Measurements from ENCODE around the gene EPHA8. TPM values are rescaled to one million over a fixed set of nuclear protein-coding genes. Genes with fewer than 3 reads are reported as not detected.

Gene EPHA8
- total RNA-seq, 2 donors from 2014 or later, result not detected

DNA sequence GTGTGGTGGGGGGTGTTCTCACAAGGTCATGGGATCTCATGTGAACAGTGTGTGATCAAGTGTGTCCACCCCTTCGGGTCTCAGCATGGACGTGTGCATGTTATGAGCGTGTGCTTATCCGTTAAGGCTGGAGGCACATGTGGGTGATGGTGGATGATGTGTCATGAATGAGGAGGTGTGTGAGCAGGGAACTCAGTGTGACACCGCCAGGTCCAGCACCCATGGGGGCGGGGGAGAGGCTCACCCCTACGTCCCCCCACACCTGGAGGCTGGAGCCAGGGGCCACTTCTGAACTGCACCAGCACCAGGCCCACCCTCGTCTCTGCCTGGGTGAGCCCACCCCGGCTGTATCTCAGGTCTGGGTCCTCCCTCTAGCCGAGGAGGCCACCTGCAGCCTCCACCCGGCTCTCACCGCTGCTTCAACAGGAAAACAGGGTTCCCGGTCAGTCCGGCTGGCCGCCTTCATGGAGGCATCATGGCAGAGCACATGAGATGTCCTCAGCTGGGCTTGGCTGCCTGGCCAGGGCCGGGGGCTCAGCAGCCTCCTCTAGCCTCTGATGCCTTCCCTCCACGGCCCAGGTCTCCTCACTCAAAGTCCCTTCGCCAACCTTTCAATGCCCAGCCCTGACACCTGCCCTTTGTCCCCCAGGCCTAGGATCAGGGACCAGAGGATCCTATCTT lies 38.9 kb downstream of the EPHA8 start:
- intact Hi-C loops (cut with DNase I, micrococcal nuclease), result no loop called here
- DNase-seq (no peak), ATAC-seq (no peak)

- no peak for DNase-seq
- intact Hi-C loops (cut with DNase I, micrococcal nuclease), result no loop called here
- ATAC-seq, result no peak
Observed at GRCh38 chr1:22606161-22606560, 42.9 kb downstream of the EPHA8 start.

- ATAC-seq, result no peak
- intact Hi-C loops (cut with DNase I, micrococcal nuclease), result no loop called here
- DNase-seq, result no peak
Observed at GRCh38 chr1:22607154-22607553, 43.9 kb downstream of the EPHA8 start.

- ATAC-seq, result no peak
- intact Hi-C loops (cut with DNase I, micrococcal nuclease), result no loop called here
- DNase-seq, result no peak
Observed at GRCh38 chr1:22608361-22608760, 45.1 kb downstream of the EPHA8 start.

DNA sequence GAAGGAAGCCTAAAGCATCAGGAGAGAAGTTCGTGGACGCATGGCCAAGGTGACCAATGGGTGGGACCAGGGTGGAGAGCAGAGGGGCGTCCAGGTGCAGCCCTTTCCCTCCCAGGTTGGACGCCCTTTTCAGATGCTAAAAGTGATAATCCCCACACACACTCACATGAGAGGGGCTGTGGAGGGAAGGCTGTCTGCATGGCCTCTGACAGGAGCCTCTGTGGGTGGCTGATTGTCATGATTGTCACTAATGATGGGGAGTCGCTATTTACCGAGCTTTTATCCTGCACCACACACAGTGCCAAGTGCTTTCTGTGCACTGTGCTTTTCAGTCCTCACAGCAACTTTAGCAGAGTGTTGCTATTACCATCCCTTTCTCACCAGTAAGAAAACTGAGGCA lies 46.0 kb downstream of the EPHA8 start:
- ATAC-seq (no peak), DNase-seq (no peak)
- intact Hi-C loops (cut with DNase I, micrococcal nuclease), result no loop called here

GRCh38 chr1:22611530-22611947 lies 48.2 kb downstream of the EPHA8 start:
- DNase-seq (peak in 1 of 2 donors; percentile 62), ATAC-seq (no peak)
- intact Hi-C loops (cut with DNase I, micrococcal nuclease), result no loop called here

DNA sequence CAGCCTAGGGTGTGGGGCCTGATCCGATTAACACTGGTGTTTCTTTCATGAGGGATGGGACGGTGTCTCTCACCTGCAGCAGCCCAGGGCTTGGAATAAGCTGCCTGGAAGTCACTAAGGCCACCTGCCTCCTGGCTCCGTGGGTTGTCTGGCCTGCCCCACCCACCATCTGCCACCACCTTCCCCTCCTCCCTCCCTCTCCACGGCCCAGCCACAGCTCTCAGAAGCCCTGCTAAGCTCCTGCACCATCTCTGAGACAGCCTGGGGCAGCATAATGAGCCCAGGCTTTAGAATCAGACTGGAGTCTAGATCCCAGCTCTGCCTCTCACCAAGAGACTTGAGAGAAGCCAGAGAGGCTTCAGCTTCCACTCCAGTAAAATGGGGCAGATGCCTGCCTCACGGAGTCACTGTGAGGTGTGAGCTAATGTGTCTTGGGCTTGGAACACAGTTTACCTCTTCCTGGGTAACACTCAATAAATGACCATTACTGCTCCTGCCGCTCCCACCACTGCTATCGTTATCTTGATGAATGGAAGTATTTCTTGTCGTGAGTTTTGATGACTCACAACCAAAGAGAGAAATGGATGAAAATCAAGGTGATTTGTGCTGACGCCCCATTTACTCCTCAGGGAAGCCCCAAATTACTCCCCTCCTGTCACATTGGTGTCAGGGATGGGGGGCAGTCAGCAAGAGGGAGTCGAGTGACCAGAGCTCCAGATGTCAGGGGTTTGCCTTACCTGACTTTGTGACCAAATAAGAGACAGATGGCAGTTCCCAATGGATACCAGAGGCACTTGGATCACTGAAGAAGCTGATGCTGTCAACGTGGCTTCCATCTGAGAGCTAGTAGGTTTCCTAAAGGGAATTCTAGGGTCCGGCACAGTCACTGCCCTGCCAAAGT lies 49.6 kb downstream of the EPHA8 start:
- ATAC-seq (no peak), DNase-seq (no peak)
- intact Hi-C loops (cut with DNase I, micrococcal nuclease), result no loop called here

- intact Hi-C loops (cut with DNase I, micrococcal nuclease), result no loop called here
Observed at GRCh38 chr1:22613572-22613918, 50.3 kb downstream of the EPHA8 start.

GRCh38 chr1:22613951-22614350 lies 50.7 kb downstream of the EPHA8 start:
- ATAC-seq (no peak), DNase-seq (no peak)
- intact Hi-C loops (cut with DNase I, micrococcal nuclease), result no loop called here

More at GRCh38 chr1:22613572-22613918, 50.3 kb downstream of the EPHA8 start:
- DNase-seq (no peak), ATAC-seq (no peak)

DNA sequence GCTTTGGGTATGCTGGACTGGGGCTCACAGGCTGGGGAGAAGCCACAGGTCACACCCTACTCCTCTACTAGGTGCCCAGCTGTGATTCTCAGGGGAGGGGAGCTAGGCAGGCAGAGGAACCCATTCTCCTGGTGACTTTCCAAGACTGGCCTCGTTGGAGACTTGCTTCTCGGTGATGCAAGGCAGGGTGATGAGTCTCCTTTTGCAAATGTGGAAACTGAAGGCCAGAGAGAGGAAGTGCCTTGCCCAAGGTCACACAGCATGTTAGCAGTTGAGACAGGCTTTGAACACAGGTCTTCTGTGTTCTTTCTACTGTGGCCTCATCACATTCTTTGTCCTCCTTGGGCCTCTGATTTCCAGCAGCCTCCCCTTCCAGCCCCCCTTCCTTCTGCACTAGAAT lies 52.6 kb downstream of the EPHA8 start:
- DNase-seq (no peak), ATAC-seq (no peak)
- intact Hi-C loops (cut with DNase I, micrococcal nuclease), result no loop called here

GRCh38 chr1:22616571-22616970 lies 53.3 kb downstream of the EPHA8 start:
- DNase-seq (no peak), ATAC-seq (no peak)
- intact Hi-C loops (cut with DNase I, micrococcal nuclease), result no loop called here

DNA sequence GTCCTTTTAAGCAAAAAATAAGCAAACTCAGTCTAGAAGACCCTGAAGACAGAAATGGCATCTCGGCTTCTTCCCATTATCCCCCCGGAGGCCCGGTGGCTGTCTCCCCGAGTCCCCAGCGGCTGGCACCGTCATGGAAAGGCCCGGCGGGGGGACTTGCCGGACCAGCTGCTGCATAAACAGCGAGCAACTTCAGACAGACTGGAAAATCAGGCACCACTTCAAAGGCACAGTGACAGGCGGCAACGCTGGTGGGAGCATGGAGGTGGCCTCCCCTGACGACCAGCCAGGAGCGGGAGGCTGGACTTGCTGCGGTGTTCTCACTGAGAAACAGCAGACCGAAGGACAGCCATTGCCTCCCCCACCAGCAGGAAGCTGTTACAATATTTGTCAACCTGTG lies 54.8 kb downstream of the EPHA8 start:
- DNase-seq (no peak), ATAC-seq (no peak)
- intact Hi-C loops (cut with DNase I, micrococcal nuclease), result no loop called here

DNA sequence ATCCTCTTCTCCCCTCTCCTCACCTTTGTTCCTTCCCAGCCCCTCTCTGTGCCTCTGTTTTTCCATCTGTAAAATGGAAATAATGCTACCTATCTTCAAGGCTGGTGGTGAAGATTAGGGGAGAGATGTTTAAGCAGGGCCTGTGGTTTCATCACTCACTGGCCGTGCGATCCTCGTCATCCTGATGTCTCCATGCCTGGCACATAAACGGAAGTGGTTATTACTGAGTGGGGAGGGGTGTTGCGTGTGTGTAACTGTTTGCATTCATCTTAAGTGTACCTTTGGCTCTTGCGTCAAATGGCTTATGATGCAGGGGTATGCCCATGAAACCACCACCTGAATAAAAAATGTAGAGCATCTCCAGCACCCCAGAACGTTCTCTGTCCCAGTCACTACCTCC lies 56.0 kb downstream of the EPHA8 start:
- intact Hi-C loops (cut with DNase I, micrococcal nuclease), result no loop called here
- DNase-seq, result no peak
- ATAC-seq, result no peak

DNA sequence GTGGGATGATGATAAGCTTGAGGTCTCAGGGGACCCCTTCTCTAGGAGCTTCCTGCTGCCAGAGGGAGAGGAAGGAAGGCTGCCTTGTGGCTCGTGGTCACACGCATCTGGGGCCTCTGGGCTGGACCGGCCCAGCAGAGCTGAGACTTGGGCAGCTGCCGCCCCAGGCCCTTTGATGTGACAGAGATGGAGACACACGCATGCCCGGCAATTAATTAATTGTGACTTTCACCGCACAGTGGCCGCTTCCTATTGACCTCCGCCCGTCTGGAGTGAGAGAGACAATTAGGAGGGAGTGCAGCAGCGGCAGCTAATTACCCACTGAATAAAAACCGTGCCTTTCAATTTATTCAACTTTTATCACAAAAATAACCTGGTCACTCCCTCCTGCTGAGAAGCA lies 56.5 kb downstream of the EPHA8 start:
- ATAC-seq, result no peak
- intact Hi-C loops (cut with DNase I, micrococcal nuclease), result no loop called here
- no peak for DNase-seq

- no peak for ATAC-seq
- DNase-seq, result no peak
- intact Hi-C loops (cut with DNase I, micrococcal nuclease), result no loop called here
Observed at GRCh38 chr1:22621761-22622160, 58.5 kb downstream of the EPHA8 start.

GRCh38 chr1:22625262-22625925 lies 62.1 kb downstream of the EPHA8 start:
- intact Hi-C loops (cut with DNase I, micrococcal nuclease), result no loop called here
- no peak for DNase-seq
- no peak for ATAC-seq

DNA sequence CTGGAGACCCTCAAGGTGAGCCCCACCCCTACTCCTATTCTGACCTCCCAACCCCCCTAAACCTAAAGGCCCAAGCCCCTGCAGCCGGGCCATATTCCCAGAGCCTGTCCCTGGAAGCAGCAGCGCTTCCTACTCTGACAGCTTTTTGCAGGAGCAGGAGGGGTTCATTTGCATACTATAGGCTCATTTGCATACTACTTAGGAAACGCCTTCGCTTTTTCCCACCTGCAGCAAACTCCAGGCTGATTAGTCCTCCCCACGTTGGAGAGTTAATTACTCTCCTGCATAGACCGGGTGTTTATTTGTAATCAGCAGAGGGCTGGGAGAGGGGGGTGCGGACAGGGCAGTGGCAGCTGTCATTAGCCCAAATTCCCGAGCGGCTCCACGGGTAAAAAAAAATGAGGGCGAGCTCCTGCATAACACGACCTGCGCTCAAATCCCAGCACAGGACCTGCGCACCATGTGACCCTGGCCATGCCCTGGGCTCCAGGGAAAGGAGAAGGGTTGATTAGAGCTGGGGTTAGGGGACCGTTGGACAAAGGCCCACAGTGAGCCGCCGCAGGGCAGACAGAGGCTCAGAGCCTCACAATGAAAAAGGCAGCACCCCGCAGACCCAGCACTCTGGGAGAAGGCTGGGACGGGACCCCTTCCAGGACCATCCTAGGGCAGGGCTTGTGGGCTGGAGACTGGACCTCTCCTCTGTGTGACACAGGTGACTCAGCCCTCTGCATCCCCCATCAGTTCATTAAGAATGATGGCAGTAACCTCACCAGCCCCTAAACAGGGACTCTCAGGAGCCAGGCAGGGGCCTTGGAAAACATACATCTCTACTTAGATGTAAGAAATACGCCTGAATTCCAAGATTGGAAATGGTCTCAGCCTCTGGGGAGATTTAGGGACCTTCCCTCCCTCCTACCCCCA lies 63.2 kb downstream of the EPHA8 start:
- DNase-seq, result no peak
- peak; percentile 40 for ATAC-seq
- intact Hi-C loops (cut with DNase I, micrococcal nuclease), result no loop called here

DNA sequence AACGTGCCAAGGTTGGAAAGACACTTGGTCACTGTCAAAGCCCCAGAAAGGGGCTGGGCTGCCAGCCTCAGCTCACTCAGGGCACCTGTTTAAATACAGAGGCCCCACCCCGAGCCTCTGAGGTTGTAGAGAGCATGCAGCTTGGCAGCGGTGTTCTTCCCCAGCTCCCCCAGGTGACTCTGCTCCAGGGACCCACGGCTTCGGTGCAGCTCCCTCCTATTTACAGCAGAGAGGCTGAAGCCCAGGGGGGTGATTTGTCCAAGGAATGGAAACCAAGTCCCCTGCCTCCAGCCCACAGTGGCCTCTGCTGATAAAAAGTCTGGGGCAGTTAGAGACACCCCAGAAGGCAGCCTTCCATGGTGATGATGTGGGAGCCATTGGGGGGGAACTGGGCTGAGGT lies 64.0 kb downstream of the EPHA8 start:
- no peak for ATAC-seq
- intact Hi-C loops (cut with DNase I, micrococcal nuclease), result no loop called here
- no peak for DNase-seq
